HepG2 (cell line): Measurements from ENCODE around the gene ITGA6. TPM values are rescaled to one million over a fixed set of nuclear protein-coding genes. Genes with fewer than 3 reads are reported as not detected.
A peak's percentile ranks its signal among the peaks of the same experiment; 100 is the strongest.

ENCODE experiments used
- GATAD2A ChIP-seq: IDR thresholded peaks from 2 replicates; pipeline ENCODE4 v1.6.1; 2016
- HHEX ChIP-seq: IDR thresholded peaks from 2 replicates; pipeline ENCODE4 v1.6.1; 2016; ENCODE audit warnings: control low read depth
- KMT2B ChIP-seq: IDR thresholded peaks from 2 replicates; pipeline ENCODE4 v1.6.1; 2016; ENCODE audit warnings: missing genetic modification reagents, missing compliant biosample characterization
- MAF1 ChIP-seq: sonication (generic); formaldehyde crosslinking; IDR thresholded peaks from 2 replicates; pipeline ENCODE4 v1.5.0; 2020; ENCODE audit warnings: missing genetic modification reagents, borderline replicate concordance
- MED13 ChIP-seq: sonication (generic); formaldehyde crosslinking; IDR thresholded peaks from 2 replicates; pipeline ENCODE4 v1.5.0; 2020; ENCODE audit warnings: missing genetic modification reagents
- MEF2D ChIP-seq: sonication (generic); formaldehyde crosslinking; IDR thresholded peaks from 2 replicates; pipeline ENCODE4 v1.5.1; 2020; ENCODE audit warnings: mild to moderate bottlenecking, missing genetic modification reagents
- MLLT10 ChIP-seq: sonication (generic); formaldehyde crosslinking; IDR thresholded peaks from 2 replicates; pipeline ENCODE4 v1.4.0; 2020; ENCODE audit warnings: missing genetic modification reagents
- MYPOP ChIP-seq: sonication (generic); formaldehyde crosslinking; IDR thresholded peaks from 2 replicates; pipeline ENCODE4 v1.8.1; 2023; ENCODE audit warnings: mild to moderate bottlenecking, moderate library complexity, missing genetic modification reagents
- NR2F2 ChIP-seq: IDR thresholded peaks from 2 replicates; pipeline ENCODE4 v1.6.1; 2012; ENCODE audit warnings: low read depth, inconsistent platforms, borderline replicate concordance
- POLR2G ChIP-seq: fragments of 200-400 bp; formaldehyde crosslinking; IDR thresholded peaks from 2 replicates; pipeline ENCODE4 v1.6.1; 2018; ENCODE audit warnings: mild to moderate bottlenecking, low read depth, low read length, moderate library complexity
- RNF219 ChIP-seq: sonication (generic); formaldehyde crosslinking; IDR thresholded peaks from 2 replicates; pipeline ENCODE4 v1.5.0; 2020; ENCODE audit warnings: mild to moderate bottlenecking, missing genetic modification reagents
- SETDB1 ChIP-seq: sonication (generic); formaldehyde crosslinking; IDR thresholded peaks from 2 replicates; pipeline ENCODE4 v1.5.1; 2020; ENCODE audit warnings: missing genetic modification reagents, mild to moderate bottlenecking, borderline replicate concordance
- SMAD3 ChIP-seq: sonication (generic); formaldehyde crosslinking; IDR thresholded peaks from 2 replicates; pipeline ENCODE4 v1.4.0; 2020; ENCODE audit warnings: missing genetic modification reagents
- TBP ChIP-seq: sonication (generic); formaldehyde crosslinking; IDR thresholded peaks from 2 replicates; pipeline ENCODE4 v1.5.0; 2020; ENCODE audit warnings: missing genetic modification reagents
- ZFP91 ChIP-seq: sonication (generic); formaldehyde crosslinking; IDR thresholded peaks from 2 replicates; pipeline ENCODE4 v1.9.0; 2022; ENCODE audit warnings: missing genetic modification reagents, mild to moderate bottlenecking, borderline replicate concordance
- ZNF136 ChIP-seq: sonication (generic); formaldehyde crosslinking; IDR thresholded peaks from 2 replicates; pipeline ENCODE4 v1.8.1; 2022; ENCODE audit warnings: low read depth, mild to moderate bottlenecking, moderate library complexity, missing genetic modification reagents
- ZNF512B ChIP-seq: sonication (generic); formaldehyde crosslinking; IDR thresholded peaks from 2 replicates; pipeline ENCODE4 v1.5.1; 2020; ENCODE audit warnings: missing genetic modification reagents, mild to moderate bottlenecking, borderline replicate concordance
- ZNF557 ChIP-seq: sonication (generic); formaldehyde crosslinking; IDR thresholded peaks from 2 replicates; pipeline ENCODE4 v1.4.0; 2020; ENCODE audit warnings: missing genetic modification reagents
- polyA plus RNA-seq, 8 experiments: library from polyadenylated mRNA; depleted of rRNA in 3 of 8; stranded (reverse) in 7 of 8; unstranded in 1 of 8; fragments of >200 nt; fragmentation: Illumina TruSeq in 4 of 8; extraction: Trizol in 4 of 8; gene quantifications; 2 replicates each; pipeline versions ENCODE4 v1.2.1 to v1.2.3, GENCODE V29; 2011 to 2016; ENCODE audit warnings: low read depth in 4 of 8, missing spikeins in 1 of 8, mixed read lengths in 1 of 8; ENCODE audit not compliant: insufficient read depth in 1 of 8
- total RNA-seq, 5 experiments: library from RNA; depleted of rRNA; stranded (reverse); fragments of >200 nt; fragmentation: Illumina TruSeq; extraction: Trizol; gene quantifications; 2 replicates each; pipeline ENCODE4 v1.2.3, GENCODE V29; 2016; ENCODE audit warnings: low read depth in 1 of 5
- TF ChIP-seq, protein P1 (sequence below): sonication (generic); formaldehyde crosslinking; IDR thresholded peaks from 2 replicates; pipeline ENCODE4 v1.5.0; 2020; ENCODE audit warnings: mild to moderate bottlenecking, missing genetic modification reagents

The ITGA6 gene
- total and polyA plus RNA-seq, 2 of the 13 experiments (the other 11 are each of a cell fraction or from before 2014, with no cell fraction given), result 24.0 to 92.5 TPM

DNA sequence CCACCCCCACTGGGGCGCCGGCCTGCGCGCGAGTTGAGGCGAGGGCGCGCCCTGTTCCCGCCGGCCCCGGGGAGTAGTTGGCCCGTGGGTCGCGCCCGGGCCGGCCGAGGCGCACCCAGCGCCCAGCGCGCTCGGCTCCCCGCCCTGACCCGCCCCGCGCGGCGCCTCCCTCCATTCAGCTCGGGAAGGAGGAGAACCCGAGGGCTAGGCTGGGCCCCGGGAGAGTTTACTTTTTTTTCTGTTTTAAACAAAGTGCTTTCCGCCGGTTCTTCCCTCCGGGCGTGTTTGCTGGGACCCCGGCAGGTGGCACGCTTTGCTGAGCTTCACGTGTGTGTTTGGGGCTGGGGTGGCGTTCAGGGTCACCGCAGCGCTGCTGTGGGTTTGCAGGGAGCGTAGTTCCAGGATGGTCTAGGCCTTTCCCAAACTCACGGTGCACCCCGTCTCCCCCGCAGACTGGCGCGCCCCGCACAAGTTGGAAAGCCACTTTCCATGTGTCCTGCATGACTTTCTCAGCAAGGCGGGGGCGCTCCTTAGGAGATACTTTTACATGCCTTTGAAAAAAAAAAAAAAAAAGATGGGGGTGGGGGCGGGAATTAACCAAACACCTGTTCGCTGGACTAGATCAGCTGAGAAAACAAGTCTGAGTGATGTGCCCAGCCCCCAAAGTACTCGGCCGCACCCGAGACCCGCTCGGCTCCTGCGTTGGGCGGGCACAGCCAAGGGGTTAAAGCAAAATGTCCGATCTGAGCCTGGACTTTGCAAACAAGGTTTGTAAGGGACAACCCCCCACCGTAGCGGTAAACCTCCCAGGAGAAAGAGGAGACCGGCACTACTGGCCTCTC, 825 bp downstream of the ITGA6 start (continued):
- TF ChIP-seq RNF219 (CRISPR knock-in tag) (no peak), SETDB1 (CRISPR knock-in tag) (no peak), POLR2G (peak; percentile 33; the same call in 1 of the 2 replicates), MLLT10 (CRISPR knock-in tag) (no peak), ZFP91 (CRISPR knock-in tag) (peak; percentile 42; the same call in 1 of the 2 replicates), HHEX (CRISPR knock-in tag) (no peak), ZNF557 (CRISPR knock-in tag) (peak; percentile 32; the same call in 1 of the 2 replicates), TBP (CRISPR knock-in tag) (no peak), MED13 (CRISPR knock-in tag) (0 out of 2 replicates have a peak, but pooled peaks have one; percentile 35), GATAD2A (CRISPR knock-in tag) (peak; percentile 31; the same call in 1 of the 2 replicates), SMAD3 (CRISPR knock-in tag) (no peak), ZNF136 (CRISPR knock-in tag) (0 out of 2 replicates have a peak, but pooled peaks have one; percentile 45), KMT2B (CRISPR knock-in tag) (peak; percentile 69), MAF1 (CRISPR knock-in tag) (no peak), ZNF512B (CRISPR knock-in tag) (no peak), NR2F2 (no peak), MYPOP (CRISPR knock-in tag) (peak; percentile 35; the same call in 1 of the 2 replicates), MEF2D (CRISPR knock-in tag) (peak; percentile 33; the same call in 1 of the 2 replicates)
- TF ChIP-seq, protein P1, sequence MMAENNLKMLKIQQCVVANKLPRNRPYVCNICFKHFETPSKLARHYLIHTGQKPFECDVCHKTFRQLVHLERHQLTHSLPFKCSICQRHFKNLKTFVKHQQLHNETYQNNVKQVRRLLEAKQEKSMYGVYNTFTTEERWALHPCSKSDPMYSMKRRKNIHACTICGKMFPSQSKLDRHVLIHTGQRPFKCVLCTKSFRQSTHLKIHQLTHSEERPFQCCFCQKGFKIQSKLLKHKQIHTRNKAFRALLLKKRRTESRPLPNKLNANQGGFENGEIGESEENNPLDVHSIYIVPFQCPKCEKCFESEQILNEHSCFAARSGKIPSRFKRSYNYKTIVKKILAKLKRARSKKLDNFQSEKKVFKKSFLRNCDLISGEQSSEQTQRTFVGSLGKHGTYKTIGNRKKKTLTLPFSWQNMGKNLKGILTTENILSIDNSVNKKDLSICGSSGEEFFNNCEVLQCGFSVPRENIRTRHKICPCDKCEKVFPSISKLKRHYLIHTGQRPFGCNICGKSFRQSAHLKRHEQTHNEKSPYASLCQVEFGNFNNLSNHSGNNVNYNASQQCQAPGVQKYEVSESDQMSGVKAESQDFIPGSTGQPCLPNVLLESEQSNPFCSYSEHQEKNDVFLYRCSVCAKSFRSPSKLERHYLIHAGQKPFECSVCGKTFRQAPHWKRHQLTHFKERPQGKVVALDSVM (CRISPR knock-in tag), result no peak
